ENCODE data around the gene SSX2IP.

- no peak for TF ChIP-seq CTCF (conservative IDR thresholded peaks at IDR 0.05)
- no peak for TF ChIP-seq EZH2 (IDR thresholded peaks at IDR 0.05; ENCODE audit: low read depth)
Measured at GRCh38 chr1:84677415-84678099, 12.7 kb downstream of the SSX2IP start.

Data from PC-9 (cell line).